ENCODE measurements around the gene IGLL1.
A peak's percentile ranks its signal among the peaks of the same experiment; 100 is the strongest.

Gene IGLL1

DNA sequence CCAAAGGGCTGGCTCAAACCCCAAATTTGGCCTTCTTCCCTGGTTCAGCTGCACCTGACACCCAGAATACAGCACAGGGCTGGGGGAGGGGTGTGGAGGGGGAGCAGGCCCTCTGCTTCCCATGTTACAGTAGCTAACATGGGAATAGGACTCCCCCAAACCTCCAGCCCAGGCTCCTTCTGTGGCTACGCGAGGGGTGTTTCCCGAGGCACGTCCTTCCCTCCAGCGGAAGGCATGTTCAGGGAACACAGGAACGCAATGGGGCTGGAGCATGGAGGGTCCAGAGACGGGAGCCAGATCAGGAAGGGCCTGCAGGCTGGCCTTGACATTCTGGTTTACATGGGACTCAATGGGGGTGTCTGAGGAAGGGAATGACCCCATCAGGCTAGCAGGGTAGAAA lies 11.8 kb upstream of the IGLL1 start:
- TF ChIP-seq TAF1 (IDR thresholded peaks at IDR 0.05; ENCODE audit: low read depth, low read length) (no peak), POLR2AphosphoS5 (IDR thresholded peaks at IDR 0.05; ENCODE audit: low read depth, low read length) (no peak), PAX5 (IDR thresholded peaks at IDR 0.05; ENCODE audit: insufficient read depth, low read length, severe bottlenecking) (no peak), POLR2A (IDR thresholded peaks at IDR 0.05; ENCODE audit: low read depth, low read length) (no peak), SPI1 (IDR thresholded peaks at IDR 0.05; ENCODE audit: low read depth, low read length) (no peak)
- FAIRE-seq, result no peak
- DNase-seq (ENCODE audit: insufficient read length, low spot score), result no peak

GRCh38 chr22:23591201-23591791 lies 11.2 kb upstream of the IGLL1 start:
- TF ChIP-seq POLR2A (IDR thresholded peaks at IDR 0.05; ENCODE audit: low read depth, low read length) (no peak), POU2F2 (IDR thresholded peaks at IDR 0.05; ENCODE audit: low read depth, low read length) (no peak), SPI1 (IDR thresholded peaks at IDR 0.05; ENCODE audit: low read depth, low read length) (no peak), TAF1 (IDR thresholded peaks at IDR 0.05; ENCODE audit: low read depth, low read length) (no peak)
- peak; percentile 59 for DNase-seq (ENCODE audit: insufficient read length, low spot score)
- peak; percentile 48 for FAIRE-seq

GRCh38 chr22:23583836-23584235 lies 3.7 kb upstream of the IGLL1 start:
- TF ChIP-seq TAF1 (IDR thresholded peaks at IDR 0.05; ENCODE audit: low read depth, low read length) (no peak), SPI1 (IDR thresholded peaks at IDR 0.05; ENCODE audit: low read depth, low read length) (0 out of 2 replicates have a peak, but pooled peaks have one; percentile 5)
- DNase-seq (ENCODE audit: insufficient read length, low spot score) (no peak), FAIRE-seq (no peak)

DNA sequence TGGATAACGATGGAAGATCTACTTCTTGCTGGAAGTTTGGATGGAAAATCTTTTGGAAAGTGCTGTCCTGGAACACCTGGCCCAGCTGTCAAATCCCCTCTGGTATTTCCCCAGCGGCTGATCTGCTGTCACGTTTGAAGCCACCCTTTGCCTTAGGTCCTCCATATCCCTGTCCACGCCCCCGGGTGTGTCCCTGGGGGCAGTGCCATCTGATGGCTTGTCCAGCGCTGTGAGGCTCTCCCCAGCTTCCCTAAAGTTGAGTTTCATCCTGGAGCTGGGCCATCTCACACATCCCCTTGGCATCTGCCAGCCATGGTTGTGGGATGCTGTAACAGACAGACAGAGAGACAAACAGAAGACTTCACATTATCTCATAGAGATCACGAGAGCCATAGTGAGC lies 3.1 kb upstream of the IGLL1 start:
- TF ChIP-seq SPI1 (IDR thresholded peaks at IDR 0.05; ENCODE audit: low read depth, low read length) (no peak), POLR2AphosphoS5 (IDR thresholded peaks at IDR 0.05; ENCODE audit: low read depth, low read length) (no peak), POU2F2 (IDR thresholded peaks at IDR 0.05; ENCODE audit: low read depth, low read length) (no peak), PAX5 (IDR thresholded peaks at IDR 0.05; ENCODE audit: insufficient read depth, low read length, severe bottlenecking) (no peak), POLR2A (IDR thresholded peaks at IDR 0.05; ENCODE audit: low read depth, low read length) (no peak), TAF1 (IDR thresholded peaks at IDR 0.05; ENCODE audit: low read depth, low read length) (no peak)
- no peak for DNase-seq (ENCODE audit: insufficient read length, low spot score)
- FAIRE-seq, result no peak

DNA sequence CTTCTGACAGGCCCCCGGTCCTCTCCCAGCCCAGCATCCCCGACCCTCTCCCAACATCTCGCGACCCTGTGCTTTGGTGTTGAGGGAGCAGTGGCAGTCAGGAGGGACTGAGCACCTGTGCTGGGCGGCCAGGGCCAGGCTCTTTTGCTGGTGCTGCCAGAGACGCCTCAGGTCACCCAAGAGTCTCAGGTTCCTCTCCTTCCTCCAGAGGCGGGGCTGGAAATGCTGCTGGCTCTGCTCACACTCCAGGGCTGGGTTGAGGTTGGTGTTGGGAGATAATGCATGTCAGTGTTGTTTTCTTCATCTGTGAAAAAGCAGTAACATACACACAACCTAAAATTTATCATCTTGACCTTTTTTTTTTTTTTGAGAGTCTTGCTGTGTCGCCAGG lies 1.2 kb upstream of the IGLL1 start:
- no peak for FAIRE-seq
- TF ChIP-seq POLR2AphosphoS5 (IDR thresholded peaks at IDR 0.05; ENCODE audit: low read depth, low read length) (no peak), PAX5 (IDR thresholded peaks at IDR 0.05; ENCODE audit: insufficient read depth, low read length, severe bottlenecking) (no peak), POLR2A (IDR thresholded peaks at IDR 0.05; ENCODE audit: low read depth, low read length) (no peak), SPI1 (IDR thresholded peaks at IDR 0.05; ENCODE audit: low read depth, low read length) (no peak), POU2F2 (IDR thresholded peaks at IDR 0.05; ENCODE audit: low read depth, low read length) (no peak), TAF1 (IDR thresholded peaks at IDR 0.05; ENCODE audit: low read depth, low read length) (no peak)
- DNase-seq (ENCODE audit: insufficient read length, low spot score), result no peak

GRCh38 chr22:23580576-23581259 lies 628 bp upstream of the IGLL1 start:
- FAIRE-seq, result no peak
- no peak for DNase-seq (ENCODE audit: insufficient read length, low spot score)
- TF ChIP-seq POU2F2 (IDR thresholded peaks at IDR 0.05; ENCODE audit: low read depth, low read length) (no peak), SPI1 (IDR thresholded peaks at IDR 0.05; ENCODE audit: low read depth, low read length) (no peak), POLR2AphosphoS5 (IDR thresholded peaks at IDR 0.05; ENCODE audit: low read depth, low read length) (no peak), TAF1 (IDR thresholded peaks at IDR 0.05; ENCODE audit: low read depth, low read length) (no peak), PAX5 (IDR thresholded peaks at IDR 0.05; ENCODE audit: insufficient read depth, low read length, severe bottlenecking) (no peak), POLR2A (IDR thresholded peaks at IDR 0.05; ENCODE audit: low read depth, low read length) (no peak)

DNA sequence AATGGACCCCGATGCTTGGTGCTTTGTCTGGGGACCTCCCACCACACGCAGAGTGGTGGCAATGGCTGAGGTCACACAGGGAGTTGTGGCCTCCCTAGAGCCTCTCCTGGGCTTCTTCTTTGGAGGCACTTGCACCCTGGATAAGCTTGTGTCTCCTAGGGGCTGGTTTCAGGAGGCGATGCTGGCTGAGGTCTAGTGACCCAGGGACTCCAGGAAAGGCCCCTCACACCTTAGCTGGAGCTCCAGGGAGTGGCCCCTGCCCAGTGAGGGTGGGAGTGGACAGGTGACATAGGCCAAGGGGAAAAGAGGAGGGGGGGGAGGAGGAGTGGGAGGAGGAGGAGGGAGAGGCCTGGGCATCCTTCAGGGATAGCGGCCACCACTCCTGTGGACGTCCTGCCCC lies 810 bp downstream of the IGLL1 start:
- FAIRE-seq, result no peak
- no peak for TF ChIP-seq POU2F2 (IDR thresholded peaks at IDR 0.05; ENCODE audit: low read depth, low read length)
- TF ChIP-seq SPI1 (IDR thresholded peaks at IDR 0.05; ENCODE audit: low read depth, low read length), result no peak
- TF ChIP-seq POLR2A (IDR thresholded peaks at IDR 0.05; ENCODE audit: low read depth, low read length), result no peak
- no peak for TF ChIP-seq TAF1 (IDR thresholded peaks at IDR 0.05; ENCODE audit: low read depth, low read length)
- no peak for TF ChIP-seq POLR2AphosphoS5 (IDR thresholded peaks at IDR 0.05; ENCODE audit: low read depth, low read length)
- TF ChIP-seq PAX5 (IDR thresholded peaks at IDR 0.05; ENCODE audit: insufficient read depth, low read length, severe bottlenecking), result no peak

GRCh38 chr22:23578306-23578705 lies 1.8 kb downstream of the IGLL1 start:
- DNase-seq (ENCODE audit: insufficient read length, low spot score), result no peak
- TF ChIP-seq POLR2A (IDR thresholded peaks at IDR 0.05; ENCODE audit: low read depth, low read length), result no peak
- TF ChIP-seq TAF1 (IDR thresholded peaks at IDR 0.05; ENCODE audit: low read depth, low read length), result no peak
- no peak for TF ChIP-seq SPI1 (IDR thresholded peaks at IDR 0.05; ENCODE audit: low read depth, low read length)
- no peak for TF ChIP-seq PAX5 (IDR thresholded peaks at IDR 0.05; ENCODE audit: insufficient read depth, low read length, severe bottlenecking)
- no peak for FAIRE-seq

More for the DNA sequence above, 810 bp downstream of the IGLL1 start:
- no peak for DNase-seq (ENCODE audit: insufficient read length, low spot score)

DNA sequence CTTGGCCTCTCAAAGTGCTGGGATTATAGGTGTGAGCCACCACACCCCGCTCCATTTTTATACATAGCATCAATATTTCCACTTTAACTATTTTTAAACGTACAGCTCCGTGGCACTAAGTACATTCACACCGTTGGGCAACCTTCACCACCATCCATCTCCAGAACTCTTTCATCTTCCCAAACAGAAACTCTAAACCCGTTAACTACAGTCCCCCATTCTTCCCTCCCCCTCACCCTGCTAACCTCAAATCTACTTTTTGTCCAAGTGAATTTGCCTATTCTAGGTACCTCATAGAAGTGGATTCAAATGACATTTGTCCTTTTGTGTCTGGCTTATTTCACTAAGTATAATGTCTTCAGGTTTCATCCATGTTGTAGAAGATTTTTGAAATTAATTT lies 3.4 kb downstream of the IGLL1 start:
- no peak for FAIRE-seq
- TF ChIP-seq POU2F2 (IDR thresholded peaks at IDR 0.05; ENCODE audit: low read depth, low read length), result no peak
- TF ChIP-seq TAF1 (IDR thresholded peaks at IDR 0.05; ENCODE audit: low read depth, low read length), result no peak
- no peak for TF ChIP-seq POLR2A (IDR thresholded peaks at IDR 0.05; ENCODE audit: low read depth, low read length)
- no peak for TF ChIP-seq POLR2AphosphoS5 (IDR thresholded peaks at IDR 0.05; ENCODE audit: low read depth, low read length)
- TF ChIP-seq PAX5 (IDR thresholded peaks at IDR 0.05; ENCODE audit: insufficient read depth, low read length, severe bottlenecking), result no peak
- TF ChIP-seq SPI1 (IDR thresholded peaks at IDR 0.05; ENCODE audit: low read depth, low read length), result no peak
- DNase-seq (ENCODE audit: insufficient read length, low spot score), result no peak

GRCh38 chr22:23575601-23576000 lies 4.5 kb downstream of the IGLL1 start:
- FAIRE-seq, result no peak
- no peak for TF ChIP-seq TAF1 (IDR thresholded peaks at IDR 0.05; ENCODE audit: low read depth, low read length)
- DNase-seq (ENCODE audit: insufficient read length, low spot score), result no peak
